ENCODE measurements around the gene PPP4R2.

GRCh38 chr3:73045391-73045790 is 48.8 kb downstream of the PPP4R2 start:
- TF ChIP-seq, protein P1, sequence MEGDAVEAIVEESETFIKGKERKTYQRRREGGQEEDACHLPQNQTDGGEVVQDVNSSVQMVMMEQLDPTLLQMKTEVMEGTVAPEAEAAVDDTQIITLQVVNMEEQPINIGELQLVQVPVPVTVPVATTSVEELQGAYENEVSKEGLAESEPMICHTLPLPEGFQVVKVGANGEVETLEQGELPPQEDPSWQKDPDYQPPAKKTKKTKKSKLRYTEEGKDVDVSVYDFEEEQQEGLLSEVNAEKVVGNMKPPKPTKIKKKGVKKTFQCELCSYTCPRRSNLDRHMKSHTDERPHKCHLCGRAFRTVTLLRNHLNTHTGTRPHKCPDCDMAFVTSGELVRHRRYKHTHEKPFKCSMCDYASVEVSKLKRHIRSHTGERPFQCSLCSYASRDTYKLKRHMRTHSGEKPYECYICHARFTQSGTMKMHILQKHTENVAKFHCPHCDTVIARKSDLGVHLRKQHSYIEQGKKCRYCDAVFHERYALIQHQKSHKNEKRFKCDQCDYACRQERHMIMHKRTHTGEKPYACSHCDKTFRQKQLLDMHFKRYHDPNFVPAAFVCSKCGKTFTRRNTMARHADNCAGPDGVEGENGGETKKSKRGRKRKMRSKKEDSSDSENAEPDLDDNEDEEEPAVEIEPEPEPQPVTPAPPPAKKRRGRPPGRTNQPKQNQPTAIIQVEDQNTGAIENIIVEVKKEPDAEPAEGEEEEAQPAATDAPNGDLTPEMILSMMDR (IDR thresholded peaks at IDR 0.05; ENCODE audit: low read length) = no peak
- no peak for TF ChIP-seq EZH2 (IDR thresholded peaks at IDR 0.05; ENCODE audit: borderline replicate concordance, low read length)
